IMR-90 (cell line): Measurements from ENCODE around the gene CFAP73. TPM values are rescaled to one million over a fixed set of nuclear protein-coding genes. Genes with fewer than 3 reads are reported as not detected.

Source experiments
- ATAC-seq: fragments of 200-7000 bp; cut with Tn5 transposase; 2 replicates; pipeline ENCODE4 v1.9.1; 2020; ENCODE audit warnings: low read depth, mild to moderate bottlenecking, moderate library complexity
- BruUV-seq: library from RNA; stranded (reverse); fragments of 400-500 nt; replicated peaks from 2 replicates; lab custom pipeline; 2021; lab: Mats Ljungman, UMichigan
- CTCF ChIA-PET: fragments of 300-600 bp; formaldehyde crosslinking; extraction: SDS; loops from one replicate; lab custom pipeline; 2021; ENCODE audit warnings: antibody characterized with exemption; lab: Yijun Ruan, JAX
- POLR2A ChIA-PET: fragments of 300-600 bp; sonication (Branson Sonifier 250); formaldehyde crosslinking; loops from one replicate; lab custom pipeline; 2022; ENCODE audit warnings: antibody characterized with exemption; ENCODE audit not compliant: unreplicated experiment; lab: Charles Lee
- DNase-seq: peaks from one replicate; pipeline ENCODE4 v3.0.0; 2013
- H2AFZ ChIP-seq: replicated peaks from 2 replicates; pipeline ENCODE3; 2013; ENCODE audit warnings: low read length, mild to moderate bottlenecking; ENCODE audit not compliant: poor library complexity
- H2AK5ac ChIP-seq: 2 replicates; pipeline ENCODE4 v1.6.1; 2013; ENCODE audit warnings: low read depth, low read length, inconsistent platforms
- H2AK9ac ChIP-seq: replicated peaks from 2 replicates; pipeline ENCODE3; 2013; ENCODE audit warnings: mild to moderate bottlenecking, low read depth, low read length, moderate library complexity; ENCODE audit not compliant: poor library complexity
- H2BK120ac ChIP-seq: 2 replicates; pipeline ENCODE4 v1.6.1; 2013; ENCODE audit warnings: low read depth, low read length, inconsistent platforms
- H2BK15ac ChIP-seq: 3 replicates; pipeline ENCODE4 v1.6.1; 2013; ENCODE audit warnings: low read depth, low read length, inconsistent platforms
- H2BK20ac ChIP-seq: 2 replicates; pipeline ENCODE4 v1.6.1; 2013; ENCODE audit warnings: low read depth, mild to moderate bottlenecking, inconsistent platforms, low read length, moderate library complexity
- H2BK5ac ChIP-seq: 2 replicates; pipeline ENCODE4 v1.6.1; 2013; ENCODE audit warnings: mild to moderate bottlenecking, low read depth, low read length, inconsistent platforms; ENCODE audit not compliant: poor library complexity, severe bottlenecking
- H3K14ac ChIP-seq: replicated peaks from 2 replicates; pipeline ENCODE4 v1.6.1; 2013; ENCODE audit warnings: low read depth, low read length, inconsistent platforms
- H3K18ac ChIP-seq: 2 replicates; pipeline ENCODE4 v1.6.1; 2013; ENCODE audit warnings: low read depth, low read length, control low read depth
- H3K23ac ChIP-seq: 2 replicates; pipeline ENCODE4 v1.6.1; 2013; ENCODE audit warnings: low read depth, low read length, inconsistent platforms
- H3K27ac ChIP-seq: 2 replicates; pipeline ENCODE4 v1.5.1; 2013; ENCODE audit warnings: mild to moderate bottlenecking, control low read depth, low read length; ENCODE audit not compliant: insufficient read depth
- H3K27me3 ChIP-seq: 2 replicates; pipeline ENCODE4 v1.6.1; 2013; ENCODE audit warnings: low read length; ENCODE audit not compliant: control insufficient read depth, insufficient read depth
- H3K36me3 ChIP-seq: 2 replicates; pipeline ENCODE4 v1.6.1; 2013; ENCODE audit warnings: low read length, mixed read lengths; ENCODE audit not compliant: control insufficient read depth, insufficient read depth
- H3K4ac ChIP-seq: 2 replicates; pipeline ENCODE4 v1.6.1; 2013; ENCODE audit warnings: low read depth, low read length, inconsistent platforms
- H3K4me1 ChIP-seq: 2 replicates; pipeline ENCODE4 v1.6.1; 2013; ENCODE audit warnings: low read length, mixed read lengths; ENCODE audit not compliant: control insufficient read depth, insufficient read depth
- H3K4me2 ChIP-seq: 2 replicates; pipeline ENCODE4 v1.6.1; 2013; ENCODE audit warnings: low read depth, mild to moderate bottlenecking, control low read depth, low read length, moderate library complexity
- H3K4me3 ChIP-seq: 2 replicates; pipeline ENCODE4 v1.5.1; 2013; ENCODE audit warnings: low read depth, mild to moderate bottlenecking, control low read depth, low read length, moderate library complexity; ENCODE audit not compliant: insufficient read depth
- H3K56ac ChIP-seq: 2 replicates; pipeline ENCODE4 v1.6.1; 2013; ENCODE audit warnings: low read length, inconsistent platforms; ENCODE audit not compliant: insufficient read depth; ENCODE audit errors: extremely low read depth
- H3K79me1 ChIP-seq, 2 experiments: 2 replicates each; pipeline ENCODE4 v1.6.1; 2013; ENCODE audit warnings: low read length in 2 of 2, inconsistent platforms in 1 of 2, low read depth in 1 of 2
- H3K9ac ChIP-seq: 2 replicates; pipeline ENCODE4 v1.6.1; 2013; ENCODE audit warnings: low read depth, low read length, control low read depth
- H3K9me1 ChIP-seq: 2 replicates; pipeline ENCODE4 v1.6.1; 2013; ENCODE audit warnings: low read length, inconsistent platforms; ENCODE audit not compliant: insufficient read depth
- H3K9me3 ChIP-seq: 2 replicates; pipeline ENCODE4 v1.6.1; 2013; ENCODE audit warnings: low read length; ENCODE audit not compliant: control insufficient read depth, insufficient read depth
- H4K20me1 ChIP-seq: 2 replicates; pipeline ENCODE4 v1.6.1; 2013; ENCODE audit warnings: low read length, inconsistent platforms; ENCODE audit not compliant: insufficient read depth
- H4K5ac ChIP-seq: 2 replicates; pipeline ENCODE4 v1.6.1; 2013; ENCODE audit warnings: mild to moderate bottlenecking, low read depth, low read length, control low read depth
- H4K8ac ChIP-seq, 2 experiments: 2 replicates each; pipeline ENCODE4 v1.6.1; 2013; ENCODE audit warnings: low read depth in 2 of 2, low read length in 2 of 2, control low read depth in 1 of 2, inconsistent platforms in 1 of 2
- H4K91ac ChIP-seq: 2 replicates; pipeline ENCODE4 v1.6.1; 2013; ENCODE audit warnings: low read depth, low read length, inconsistent platforms; ENCODE audit not compliant: insufficient read depth
- BHLHE40 ChIP-seq: fragments of 150-350 bp; IDR thresholded peaks from 2 replicates; pipeline ENCODE4 v1.6.1; 2016; ENCODE audit warnings: mild to moderate bottlenecking, low read depth, low read length
- CEBPB ChIP-seq: IDR thresholded peaks from 2 replicates; pipeline ENCODE4 v1.6.1; 2012; ENCODE audit warnings: low read depth, low read length, improper control_type of control experiment
- CHD1 ChIP-seq: IDR thresholded peaks from 2 replicates; pipeline ENCODE4 v1.6.1; 2012; ENCODE audit warnings: low read depth, low read length, improper control_type of control experiment
- FOS ChIP-seq: fragments of 150-350 bp; IDR thresholded peaks from 2 replicates; pipeline ENCODE4 v1.6.1; 2016; ENCODE audit warnings: low read depth, low read length
- MAFK ChIP-seq: IDR thresholded peaks from 2 replicates; pipeline ENCODE4 v1.6.1; 2012; ENCODE audit warnings: low read depth, low read length, improper control_type of control experiment
- MAZ ChIP-seq: IDR thresholded peaks from 2 replicates; pipeline ENCODE4 v1.6.1; 2012; ENCODE audit warnings: low read depth, mild to moderate bottlenecking, low read length, improper control_type of control experiment, moderate library complexity, borderline replicate concordance
- MXI1 ChIP-seq: IDR thresholded peaks from 2 replicates; pipeline ENCODE4 v1.6.1; 2012; ENCODE audit warnings: low read depth, mild to moderate bottlenecking, low read length, moderate library complexity, borderline replicate concordance
- NFE2L2 ChIP-seq: fragments of 150-350 bp; IDR thresholded peaks from 2 replicates; pipeline ENCODE4 v1.6.1; 2016; ENCODE audit warnings: low read depth, mild to moderate bottlenecking, low read length
- POLR2A ChIP-seq: IDR thresholded peaks from 2 replicates; pipeline ENCODE4 v1.6.1; 2012; ENCODE audit warnings: mild to moderate bottlenecking, low read depth, low read length
- RAD21 ChIP-seq: IDR thresholded peaks from 2 replicates; pipeline ENCODE4 v1.6.1; 2012; ENCODE audit warnings: low read length, improper control_type of control experiment
- RCOR1 ChIP-seq: IDR thresholded peaks from 2 replicates; pipeline ENCODE4 v1.6.1; 2012; ENCODE audit warnings: mild to moderate bottlenecking, low read length, improper control_type of control experiment; ENCODE audit not compliant: insufficient replicate concordance
- RFX5 ChIP-seq: IDR thresholded peaks from 2 replicates; pipeline ENCODE4 v1.8.0; 2012; ENCODE audit warnings: low read depth, mild to moderate bottlenecking, low read length, moderate library complexity
- SMC3 ChIP-seq: fragments of 150-350 bp; IDR thresholded peaks from 2 replicates; pipeline ENCODE4 v1.6.1; 2016; ENCODE audit warnings: low read depth, mild to moderate bottlenecking, antibody characterized with exemption, low read length, moderate library complexity
- WGBS, 2 experiments: methylation state at CpG; one replicate each; pipeline versions ENCODE4 v1.1.5 to v1.1.7; 2013; ENCODE audit warnings: missing lambda C conversion rate in 2 of 2; ENCODE audit not compliant: insufficient read length in 1 of 2; ENCODE audit errors: extremely low coverage in 2 of 2; 5-methylcytosine and 5-hydroxymethylcytosine counted together
- dilution Hi-C: fragments of 300-500 bp; cut with HindIII; formaldehyde crosslinking; loops from one replicate; pipeline ENCODE4 v1.14.3; 2018; ENCODE audit warnings: low sequenced_read_pairs; ENCODE audit not compliant: unreplicated experiment
- in situ Hi-C: fragments of 300-500 bp; cut with MboI; formaldehyde crosslinking; loops from 3 replicates; pipeline ENCODE4 v1.14.3; 2019; ENCODE audit warnings: low sequenced_read_pairs, inconsistent platforms, mixed read lengths
- intact Hi-C: fragments of 100-400 bp; cut with micrococcal nuclease; formaldehyde crosslinking; loops from 2 replicates; pipeline ENCODE4 v1.10.0; 2022
- polyA plus RNA-seq, 3 experiments: library from polyadenylated mRNA; depleted of rRNA; stranded (reverse); fragments of >200 nt; gene quantifications; 2 replicates each; pipeline ENCODE4 v1.2.3, GENCODE V29; 2012; ENCODE audit warnings: low replicate concordance in 1 of 3
- total RNA-seq: library from RNA; depleted of rRNA; stranded (reverse); fragments of >200 nt; gene quantifications from 2 replicates; pipeline ENCODE4 v1.2.3, GENCODE V29; 2012
- TF ChIP-seq, protein P1 (sequence below): fragments of 150-350 bp; IDR thresholded peaks from 2 replicates; pipeline ENCODE4 v1.6.1; 2016; ENCODE audit warnings: low read depth, mild to moderate bottlenecking, low read length, moderate library complexity, borderline replicate concordance
- TF ChIP-seq, protein P2 (sequence below): fragments of 150-350 bp; IDR thresholded peaks from 2 replicates; pipeline ENCODE4 v1.6.1; 2017; ENCODE audit warnings: mild to moderate bottlenecking, antibody characterized with exemption, low read length, low read depth
- TF ChIP-seq, protein P3 (sequence below): conservative IDR thresholded peaks from 2 replicates; pipeline ENCODE4 v1.5.1; 2012; ENCODE audit warnings: mild to moderate bottlenecking, low read depth, low read length, improper control_type of control experiment

CFAP73 gene
- total and polyA plus RNA-seq, 2 of the 4 experiments (the other 2 are of a cell fraction): not detected

- Histone ChIP-seq H3K9me3 (no peaks in the 10 kb centered on the region), H3K4me3 (no peak overlapping the region), H4K8ac (no peak overlapping the region), H3K23ac (no peak overlapping the region), H3K9ac (no peak overlapping the region), H3K14ac (no peak overlapping the region), H3K56ac (no peak overlapping the region), H2BK15ac (no peak overlapping the region), H3K27me3 (peaks cover 3% of the 10 kb centered on the region), H3K4me2 (no peak overlapping the region), H4K20me1 (no peaks in the 10 kb centered on the region), H3K9me1 (no peaks in the 10 kb centered on the region), H3K4me1 (no peaks in the 10 kb centered on the region), H4K5ac (no peak overlapping the region), H2AK5ac (no peak overlapping the region), H3K27ac (no peak overlapping the region), H2BK120ac (no peak overlapping the region), H2AK9ac (no peak overlapping the region), H4K91ac (no peak overlapping the region), H3K4ac (no peak overlapping the region), H2AFZ (no peak overlapping the region), H3K36me3 (no peaks in the 10 kb centered on the region), H3K79me1 (no peaks in the 10 kb centered on the region), H3K18ac (no peak overlapping the region), H2BK5ac (no peak overlapping the region), H2BK20ac (no peak overlapping the region)
- CTCF ChIA-PET: no interaction called here
- POLR2A ChIA-PET: no interaction called here
- no peak for ATAC-seq
- BruUV-seq: no TSS peak
- dilution Hi-C loops: no loop called here
- TF ChIP-seq NFE2L2 (no peak), BHLHE40 (no peak), CHD1 (no peak), POLR2A (no peak), RCOR1 (no peak), MXI1 (no peak), FOS (no peak), SMC3 (no peak), CEBPB (no peak), MAFK (no peak), MAZ (no peak), RAD21 (no peak), RFX5 (no peak)
- TF ChIP-seq, protein P1, sequence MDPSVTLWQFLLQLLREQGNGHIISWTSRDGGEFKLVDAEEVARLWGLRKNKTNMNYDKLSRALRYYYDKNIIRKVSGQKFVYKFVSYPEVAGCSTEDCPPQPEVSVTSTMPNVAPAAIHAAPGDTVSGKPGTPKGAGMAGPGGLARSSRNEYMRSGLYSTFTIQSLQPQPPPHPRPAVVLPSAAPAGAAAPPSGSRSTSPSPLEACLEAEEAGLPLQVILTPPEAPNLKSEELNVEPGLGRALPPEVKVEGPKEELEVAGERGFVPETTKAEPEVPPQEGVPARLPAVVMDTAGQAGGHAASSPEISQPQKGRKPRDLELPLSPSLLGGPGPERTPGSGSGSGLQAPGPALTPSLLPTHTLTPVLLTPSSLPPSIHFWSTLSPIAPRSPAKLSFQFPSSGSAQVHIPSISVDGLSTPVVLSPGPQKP: no peak
- TF ChIP-seq, protein P2, sequence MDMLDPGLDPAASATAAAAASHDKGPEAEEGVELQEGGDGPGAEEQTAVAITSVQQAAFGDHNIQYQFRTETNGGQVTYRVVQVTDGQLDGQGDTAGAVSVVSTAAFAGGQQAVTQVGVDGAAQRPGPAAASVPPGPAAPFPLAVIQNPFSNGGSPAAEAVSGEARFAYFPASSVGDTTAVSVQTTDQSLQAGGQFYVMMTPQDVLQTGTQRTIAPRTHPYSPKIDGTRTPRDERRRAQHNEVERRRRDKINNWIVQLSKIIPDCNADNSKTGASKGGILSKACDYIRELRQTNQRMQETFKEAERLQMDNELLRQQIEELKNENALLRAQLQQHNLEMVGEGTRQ: no peak
- TF ChIP-seq, protein P3, sequence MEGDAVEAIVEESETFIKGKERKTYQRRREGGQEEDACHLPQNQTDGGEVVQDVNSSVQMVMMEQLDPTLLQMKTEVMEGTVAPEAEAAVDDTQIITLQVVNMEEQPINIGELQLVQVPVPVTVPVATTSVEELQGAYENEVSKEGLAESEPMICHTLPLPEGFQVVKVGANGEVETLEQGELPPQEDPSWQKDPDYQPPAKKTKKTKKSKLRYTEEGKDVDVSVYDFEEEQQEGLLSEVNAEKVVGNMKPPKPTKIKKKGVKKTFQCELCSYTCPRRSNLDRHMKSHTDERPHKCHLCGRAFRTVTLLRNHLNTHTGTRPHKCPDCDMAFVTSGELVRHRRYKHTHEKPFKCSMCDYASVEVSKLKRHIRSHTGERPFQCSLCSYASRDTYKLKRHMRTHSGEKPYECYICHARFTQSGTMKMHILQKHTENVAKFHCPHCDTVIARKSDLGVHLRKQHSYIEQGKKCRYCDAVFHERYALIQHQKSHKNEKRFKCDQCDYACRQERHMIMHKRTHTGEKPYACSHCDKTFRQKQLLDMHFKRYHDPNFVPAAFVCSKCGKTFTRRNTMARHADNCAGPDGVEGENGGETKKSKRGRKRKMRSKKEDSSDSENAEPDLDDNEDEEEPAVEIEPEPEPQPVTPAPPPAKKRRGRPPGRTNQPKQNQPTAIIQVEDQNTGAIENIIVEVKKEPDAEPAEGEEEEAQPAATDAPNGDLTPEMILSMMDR: no peak
- in situ Hi-C loops: no loop called here
- WGBS, 2 experiments: no CpG with 5 or more reads among the region's 15 CpGs
- no peak for DNase-seq
- intact Hi-C loops: no loop called here
Observed at GRCh38 chr12:113127791-113128199, 21.7 kb upstream of the CFAP73 start.
